K562 (cell line): ENCODE measurements around the gene CDHR1. TPM values are rescaled to one million over a fixed set of nuclear protein-coding genes. Genes with fewer than 3 reads are reported as not detected.

Experiments
- ATAC-seq: fragments of 200-7000 bp; cut with Tn5 transposase; 3 replicates; pipeline ENCODE4 v1.9.1; 2020; ENCODE audit warnings: moderate library complexity
- BruUV-seq: library from RNA; stranded (reverse); fragments of 400-500 nt; replicated peaks from 2 replicates; lab custom pipeline; 2021; lab: Mats Ljungman, UMichigan
- CTCF ChIA-PET: fragments of 300-600 bp; formaldehyde crosslinking; extraction: SDS; loops from one replicate; lab custom pipeline; 2021; ENCODE audit warnings: low intra/inter-chr PET ratio; lab: Yijun Ruan, JAX
- POLR2A ChIA-PET: fragments of 300-600, 350-650 bp; sonication (Branson Sonifier 250); formaldehyde crosslinking; extraction: SDS; loops from one replicate; lab custom pipeline; 2021; ENCODE audit warnings: antibody characterized with exemption, inconsistent platforms; lab: Yijun Ruan, JAX
- DNase-seq, 4 experiments: peaks; one replicate each; pipeline versions ENCODE4 v3.0.0 to v3.0.0-alpha.2; 2011 to 2018; ENCODE audit warnings: low spot score in 3 of 4, mixed read lengths in 3 of 4; ENCODE audit errors: extremely low read depth in 1 of 4
- FAIRE-seq: peaks from 2 replicates; lab custom pipeline; 2011; peaks lifted over from hg19 to GRCh38; lab: Jason Lieb, UNC
- H2AFZ ChIP-seq: 2 replicates; pipeline ENCODE4 v1.6.0; 2011; ENCODE audit warnings: low read depth, low read length, control low read depth, inconsistent platforms
- H3K27ac ChIP-seq: fragments of 200-600 bp; 3 replicates; pipeline ENCODE4 v1.8.0; 2011; ENCODE audit warnings: low read depth, mild to moderate bottlenecking, control low read depth, inconsistent platforms, low read length, moderate library complexity, mixed read lengths; ENCODE audit errors: extremely low read depth
- H3K27me3 ChIP-seq, 2 experiments: fragments of 300-600 bp in 1 of 2; 2 replicates in 1 of 2; 3 replicates in 1 of 2; pipeline versions ENCODE4 v1.6.0 to v1.8.0; 2011; ENCODE audit warnings: inconsistent platforms in 2 of 2, low read length in 2 of 2, mild to moderate bottlenecking in 1 of 2, mixed read lengths in 1 of 2, moderate library complexity in 1 of 2; ENCODE audit not compliant: control insufficient read depth in 2 of 2, insufficient read depth in 2 of 2
- H3K36me3 ChIP-seq: fragments of 300-600 bp; 3 replicates; pipeline ENCODE4 v1.8.0; 2011; ENCODE audit warnings: mild to moderate bottlenecking, low read length, inconsistent platforms; ENCODE audit not compliant: control insufficient read depth, insufficient read depth
- H3K4me1 ChIP-seq, 2 experiments: fragments of 200-600 bp in 1 of 2; replicated peaks in 1 of 2; 2 replicates in 1 of 2; 3 replicates in 1 of 2; pipeline versions ENCODE4 v1.5.1 to v1.8.0; 2011; ENCODE audit warnings: inconsistent platforms in 2 of 2, low read length in 2 of 2, mild to moderate bottlenecking in 1 of 2, mixed read lengths in 1 of 2, moderate library complexity in 1 of 2; ENCODE audit not compliant: control insufficient read depth in 2 of 2, insufficient read depth in 2 of 2
- H3K4me2 ChIP-seq: 2 replicates; pipeline ENCODE4 v1.6.1; 2011; ENCODE audit warnings: low read length, control low read depth, inconsistent platforms, mixed read lengths; ENCODE audit not compliant: insufficient read depth
- H3K4me3 ChIP-seq: fragments of 200-600 bp; sonication (generic), shearing (Covaris generic); 2 replicates; pipeline ENCODE4 v1.5.1; 2016; ENCODE audit warnings: control low read depth, inconsistent platforms
- H3K79me2 ChIP-seq: fragments of 200-600 bp; 3 replicates; pipeline ENCODE4 v1.8.0; 2011; ENCODE audit warnings: low read length, inconsistent platforms; ENCODE audit not compliant: control insufficient read depth, insufficient read depth
- H3K9ac ChIP-seq, 2 experiments: 2 replicates each; pipeline versions ENCODE4 v1.6.0 to v1.6.1; 2011; ENCODE audit warnings: low read depth in 2 of 2, low read length in 2 of 2, control low read depth in 1 of 2, inconsistent platforms in 1 of 2, mild to moderate bottlenecking in 1 of 2, mixed read lengths in 1 of 2; ENCODE audit not compliant: insufficient read depth in 1 of 2
- H3K9me1 ChIP-seq: one replicate; pipeline ENCODE4 v1.6.0; 2011; ENCODE audit warnings: inconsistent platforms, mild to moderate bottlenecking, low read length, moderate library complexity; ENCODE audit not compliant: control insufficient read depth, insufficient read depth
- H3K9me3 ChIP-seq: replicated peaks from 2 replicates; pipeline ENCODE4 v1.5.1; 2011; ENCODE audit warnings: low read depth, low read length, inconsistent platforms; ENCODE audit not compliant: control insufficient read depth, insufficient read depth
- H4K20me1 ChIP-seq: replicated peaks from 2 replicates; pipeline ENCODE4 v1.6.1; 2011; ENCODE audit warnings: low read length, inconsistent platforms, mixed read lengths; ENCODE audit not compliant: control insufficient read depth, insufficient read depth
- E2F5 ChIP-seq: sonication (generic); formaldehyde crosslinking; IDR thresholded peaks from 2 replicates; pipeline ENCODE4 v1.8.0; 2022; ENCODE audit warnings: mild to moderate bottlenecking, missing genetic modification reagents
- E2F8 ChIP-seq: fragments of 450-650 bp; IDR thresholded peaks from 2 replicates; pipeline ENCODE4 v1.7.1; 2018; ENCODE audit warnings: mild to moderate bottlenecking, low read depth; ENCODE audit not compliant: partially characterized antibody
- GABPB1 ChIP-seq: sonication (generic); formaldehyde crosslinking; IDR thresholded peaks from 2 replicates; pipeline ENCODE4 v1.8.0; 2022; ENCODE audit warnings: mild to moderate bottlenecking, missing genetic modification reagents
- HNRNPK ChIP-seq: fragments of 200-400 bp; formaldehyde crosslinking; IDR thresholded peaks from one replicate; pipeline ENCODE4 v1.6.1; 2018; ENCODE audit warnings: mild to moderate bottlenecking, low read depth, low read length; ENCODE audit not compliant: poor library complexity, severe bottlenecking
- MBD2 ChIP-seq: sonication (generic); IDR thresholded peaks from 2 replicates; pipeline ENCODE4 v1.6.1; 2016; ENCODE audit warnings: low read depth, borderline replicate concordance
- MTA2 ChIP-seq: fragments of 450-650 bp; IDR thresholded peaks from 2 replicates; pipeline ENCODE4 v1.6.1; 2016; ENCODE audit warnings: low read depth
- PURB ChIP-seq: sonication (generic); formaldehyde crosslinking; IDR thresholded peaks from 2 replicates; pipeline ENCODE4 v1.9.0; 2021; ENCODE audit warnings: low read depth, mild to moderate bottlenecking, missing genetic modification reagents
- RBBP5 ChIP-seq: fragments of 200-600 bp; sonication (generic); IDR thresholded peaks from 2 replicates; pipeline ENCODE4 v1.6.1; 2012; ENCODE audit warnings: borderline replicate concordance, mild to moderate bottlenecking, low read length, control low read depth, inconsistent platforms; ENCODE audit not compliant: insufficient read depth, poor library complexity, severe bottlenecking
- RBM17 ChIP-seq: fragments of 200-400 bp; formaldehyde crosslinking; IDR thresholded peaks from 2 replicates; pipeline ENCODE4 v1.6.1; 2017; ENCODE audit warnings: low read depth, mild to moderate bottlenecking, low read length, borderline replicate concordance
- SRSF1 ChIP-seq: fragments of 200-400 bp; formaldehyde crosslinking; IDR thresholded peaks from 2 replicates; pipeline ENCODE4 v1.6.1; 2017; ENCODE audit warnings: mild to moderate bottlenecking, low read depth, low read length, moderate library complexity
- STAT5B ChIP-seq: fragments of 250-450 bp; sonication (Bioruptor Pico); IDR thresholded peaks from 2 replicates; pipeline ENCODE4 v1.8.0; 2021; ENCODE audit warnings: mild to moderate bottlenecking, inconsistent platforms
- TARDBP ChIP-seq: fragments of 450-650 bp; IDR thresholded peaks from 2 replicates; pipeline ENCODE4 v1.6.1; 2016
- THRA ChIP-seq: fragments of 450-650 bp; IDR thresholded peaks from 2 replicates; pipeline ENCODE4 v1.6.1; 2017; ENCODE audit warnings: mild to moderate bottlenecking, moderate library complexity
- XRCC3 ChIP-seq: fragments of 450-650 bp; IDR thresholded peaks from 2 replicates; pipeline ENCODE4 v1.6.1; 2017; ENCODE audit warnings: mild to moderate bottlenecking, moderate library complexity
- YY1 ChIP-seq, 3 experiments: IDR thresholded peaks; 2 replicates each; pipeline ENCODE4 v1.6.1; 2011; ENCODE audit warnings: low read length in 2 of 3, mild to moderate bottlenecking in 2 of 3, moderate library complexity in 2 of 3, borderline replicate concordance in 1 of 3, control low read depth in 1 of 3, low read depth in 1 of 3; ENCODE audit not compliant: insufficient read depth in 3 of 3, insufficient replicate concordance in 2 of 3, control insufficient read depth in 1 of 3, insufficient read length in 1 of 3; ENCODE audit errors: extremely low read depth in 1 of 3
- ZNF311 ChIP-seq: fragments of 250-450 bp; sonication (Bioruptor Pico); IDR thresholded peaks from 2 replicates; pipeline ENCODE4 v1.4.0; 2020; ENCODE audit warnings: mild to moderate bottlenecking, moderate library complexity
- ZNF384 ChIP-seq: IDR thresholded peaks from 2 replicates; pipeline ENCODE4 v1.6.1; 2012; ENCODE audit warnings: low read depth, low read length, improper control_type of control experiment
- WGBS: fragments of 100-300 bp; shearing (Covaris generic); methylation state at CpG from one replicate; pipeline ENCODE4 v1.1.6; 2016; ENCODE audit warnings: low coverage, mixed read lengths; ENCODE audit not compliant: insufficient coverage; ENCODE audit errors: missing lambda C conversion rate; 5-methylcytosine and 5-hydroxymethylcytosine counted together
- in situ Hi-C: fragments of 300-500 bp; cut with MboI; formaldehyde crosslinking; loops from 4 replicates; pipeline ENCODE4 v1.15.0; 2018; ENCODE audit warnings: inconsistent platforms, mixed read lengths
- intact Hi-C: fragments of 100-400 bp; cut with micrococcal nuclease; formaldehyde crosslinking; loops from 2 replicates; pipeline ENCODE4 v1.14.2; 2022
- polyA plus RNA-seq, 8 experiments: library from polyadenylated mRNA; depleted of rRNA in 4 of 8; stranded (reverse) in 5 of 8; unstranded in 3 of 8; fragments of >200 nt; fragmentation: Nextera tagmentation in 2 of 8; fragmentation: Illumina TruSeq in 1 of 8; extraction: Ambion mirVana in 2 of 8; extraction: Trizol in 1 of 8; gene quantifications; 2 replicates each; pipeline versions ENCODE4 v1.2.1 to v1.2.3, GENCODE V29; 2011 to 2014; ENCODE audit warnings: inconsistent platforms in 1 of 8, missing spikeins in 1 of 8
- total RNA-seq, 7 experiments: library from RNA; depleted of rRNA in 6 of 7; stranded (reverse); fragments of >200 nt in 6 of 7; fragmentation: Illumina TruSeq in 2 of 7; extraction: Trizol in 2 of 7; gene quantifications; 2 replicates each; pipeline versions ENCODE4 v1.2.1 to v1.2.3, GENCODE V29; 2011 to 2021; ENCODE audit warnings: low replicate concordance in 1 of 7

Gene CDHR1
- total and polyA plus RNA-seq, 9 of the 15 experiments (the other 6 are each of a cell fraction or from before 2014, with no cell fraction given) = 0.03 to 0.99 (median 0.20) TPM

- Histone ChIP-seq H3K9me3 (no peaks in the 10 kb centered on the region), H3K9me1 (no peaks in the 10 kb centered on the region), H3K27me3 (peaks cover 13 to 33% of the 10 kb centered on the region in 2 experiments), H3K36me3 (no peaks in the 10 kb centered on the region), H3K4me1 (peaks cover 13 to 15% of the 10 kb centered on the region in 2 experiments; a peak in 4 of 5 replicates), H3K79me2 (no peaks in the 10 kb centered on the region), H3K9ac (peak overlapping the region in 1 of 2 experiments; percentile 58; a peak in 1 of 4 replicates), H2AFZ (peak overlapping the region; percentile 18; the same call in 1 of the 2 replicates), H3K4me2 (no peak overlapping the region; the same call in 1 of the 2 replicates), H4K20me1 (no peaks in the 10 kb centered on the region), H3K27ac (no peak overlapping the region), H3K4me3 (no peak overlapping the region)
- FAIRE-seq (no peak), DNase-seq (peak; percentile 33 to 74 (median 48)), ATAC-seq (peak; percentile 46)
- 13% methylated on average over 10 of the region's 11 CpGs for WGBS
- in situ Hi-C loops = no loop called here
- intact Hi-C loops = no loop called here
- POLR2A ChIA-PET = interaction anchor here (0.7 to 2.1 kb wide), 4 partner anchors 11 to 61 kb away, joined by 3 to 5 read pairs (median 3); partner anchors contain the start of gene GHITM
- BruUV-seq = no TSS peak
- CTCF ChIA-PET = no interaction called here
- TF ChIP-seq ZNF311 (CRISPR knock-in tag) (no peak), HNRNPK (no peak), TARDBP (no peak), MTA2 (peak; percentile 39; the same call in 1 of the 2 replicates), ZNF384 (no peak), RBBP5 (no peak), STAT5B (CRISPR knock-in tag) (no peak), E2F5 (CRISPR knock-in tag) (no peak), E2F8 (no peak), XRCC3 (no peak), SRSF1 (no peak), MBD2 (no peak), YY1 (IDR thresholded peaks at IDR 0.05; ENCODE audit: borderline replicate concordance in 1 of 3, control insufficient read depth in 1 of 3, extremely low read depth in 1 of 3, insufficient read depth in 3 of 3, insufficient read length in 1 of 3, insufficient replicate concordance in 2 of 3, low read depth in 1 of 3, low read length in 2 of 3) (no peak), RBM17 (no peak), GABPB1 (no peak), THRA (no peak), PURB (CRISPR knock-in tag) (no peak)
Observed at GRCh38 chr10:84200537-84201243, 6.4 kb downstream of the CDHR1 start.
